Measurements from ENCODE around the gene MYO3B.

DNA sequence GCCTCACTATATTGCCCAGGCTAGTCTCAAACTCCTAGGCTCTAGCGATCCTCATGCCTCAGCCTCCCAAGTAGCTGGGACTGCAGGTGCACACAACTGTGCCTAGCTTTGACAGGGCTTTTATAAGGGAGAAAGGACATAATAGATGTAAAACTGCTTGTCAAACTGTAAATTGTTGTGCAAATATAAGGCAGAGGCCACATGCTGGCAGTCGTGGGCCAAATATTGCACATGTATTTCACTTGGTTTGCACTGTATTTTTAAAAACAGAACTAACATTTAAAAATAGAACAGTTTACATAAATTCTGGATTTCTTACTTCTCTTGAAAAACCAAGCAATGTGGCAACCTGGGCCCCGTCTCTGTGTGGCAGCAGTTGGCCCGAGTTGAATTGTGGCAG is 31.2 kb upstream of the MYO3B start:
- no peak for TF ChIP-seq MYC (IDR thresholded peaks at IDR 0.05; ENCODE audit: low read depth, low read length)
- TF ChIP-seq, protein P1, sequence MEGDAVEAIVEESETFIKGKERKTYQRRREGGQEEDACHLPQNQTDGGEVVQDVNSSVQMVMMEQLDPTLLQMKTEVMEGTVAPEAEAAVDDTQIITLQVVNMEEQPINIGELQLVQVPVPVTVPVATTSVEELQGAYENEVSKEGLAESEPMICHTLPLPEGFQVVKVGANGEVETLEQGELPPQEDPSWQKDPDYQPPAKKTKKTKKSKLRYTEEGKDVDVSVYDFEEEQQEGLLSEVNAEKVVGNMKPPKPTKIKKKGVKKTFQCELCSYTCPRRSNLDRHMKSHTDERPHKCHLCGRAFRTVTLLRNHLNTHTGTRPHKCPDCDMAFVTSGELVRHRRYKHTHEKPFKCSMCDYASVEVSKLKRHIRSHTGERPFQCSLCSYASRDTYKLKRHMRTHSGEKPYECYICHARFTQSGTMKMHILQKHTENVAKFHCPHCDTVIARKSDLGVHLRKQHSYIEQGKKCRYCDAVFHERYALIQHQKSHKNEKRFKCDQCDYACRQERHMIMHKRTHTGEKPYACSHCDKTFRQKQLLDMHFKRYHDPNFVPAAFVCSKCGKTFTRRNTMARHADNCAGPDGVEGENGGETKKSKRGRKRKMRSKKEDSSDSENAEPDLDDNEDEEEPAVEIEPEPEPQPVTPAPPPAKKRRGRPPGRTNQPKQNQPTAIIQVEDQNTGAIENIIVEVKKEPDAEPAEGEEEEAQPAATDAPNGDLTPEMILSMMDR (IDR thresholded peaks at IDR 0.05; ENCODE audit: low read depth, low read length), result no peak

Measured in NB4 (cell line).